ENCODE data around the gene EXT2.

Gene EXT2

DNA sequence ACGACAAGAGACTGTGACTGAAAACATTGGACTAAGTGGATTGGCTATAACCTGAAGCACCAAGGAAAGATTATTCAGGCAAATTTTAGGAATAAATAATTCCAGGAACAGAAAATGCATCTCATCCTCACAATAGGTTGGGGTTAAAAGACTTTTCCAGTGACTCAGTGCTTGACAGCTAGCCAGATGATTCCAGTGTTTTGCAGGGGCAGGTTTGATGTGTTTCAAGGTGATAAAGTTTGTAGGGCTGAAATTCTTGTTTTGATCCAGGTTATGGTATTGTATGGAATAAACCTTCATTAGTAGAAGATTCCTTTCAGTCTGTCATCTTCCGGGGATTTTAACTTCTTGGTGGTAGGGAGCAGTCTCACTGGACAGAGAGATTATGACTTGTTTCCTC is 2.3 kb downstream of the EXT2 start:
- TF ChIP-seq POLR2A (IDR thresholded peaks at IDR 0.05; ENCODE audit: low read depth, low read length): no peak
- no peak for FAIRE-seq

DNA sequence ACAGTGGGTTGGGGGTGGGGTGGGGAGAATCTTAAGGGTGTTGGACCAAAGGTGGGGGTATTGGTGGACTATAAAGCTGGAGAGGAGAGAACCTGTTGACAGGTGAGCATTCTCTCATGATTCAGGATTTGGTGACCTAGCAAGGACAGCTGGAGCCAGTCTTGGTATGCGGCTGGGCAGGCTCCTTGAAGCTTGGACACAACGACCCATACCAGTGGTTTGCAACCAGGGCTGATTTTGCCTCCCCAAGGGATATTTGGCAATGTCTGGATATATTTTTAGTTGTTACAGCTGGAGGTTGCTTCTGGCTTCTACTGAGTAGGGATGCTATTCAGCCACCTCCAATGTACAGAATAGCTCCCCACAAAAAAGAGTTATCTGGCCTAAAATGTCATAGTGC is 5.6 kb downstream of the EXT2 start:
- FAIRE-seq (no peak), DNase-seq (ENCODE audit: insufficient read length, low spot score) (no peak)
- TF ChIP-seq POLR2A (IDR thresholded peaks at IDR 0.05; ENCODE audit: low read depth, low read length): no peak

More for the DNA sequence above, 2.3 kb downstream of the EXT2 start:
- DNase-seq (ENCODE audit: insufficient read length, low spot score): no peak

DNA sequence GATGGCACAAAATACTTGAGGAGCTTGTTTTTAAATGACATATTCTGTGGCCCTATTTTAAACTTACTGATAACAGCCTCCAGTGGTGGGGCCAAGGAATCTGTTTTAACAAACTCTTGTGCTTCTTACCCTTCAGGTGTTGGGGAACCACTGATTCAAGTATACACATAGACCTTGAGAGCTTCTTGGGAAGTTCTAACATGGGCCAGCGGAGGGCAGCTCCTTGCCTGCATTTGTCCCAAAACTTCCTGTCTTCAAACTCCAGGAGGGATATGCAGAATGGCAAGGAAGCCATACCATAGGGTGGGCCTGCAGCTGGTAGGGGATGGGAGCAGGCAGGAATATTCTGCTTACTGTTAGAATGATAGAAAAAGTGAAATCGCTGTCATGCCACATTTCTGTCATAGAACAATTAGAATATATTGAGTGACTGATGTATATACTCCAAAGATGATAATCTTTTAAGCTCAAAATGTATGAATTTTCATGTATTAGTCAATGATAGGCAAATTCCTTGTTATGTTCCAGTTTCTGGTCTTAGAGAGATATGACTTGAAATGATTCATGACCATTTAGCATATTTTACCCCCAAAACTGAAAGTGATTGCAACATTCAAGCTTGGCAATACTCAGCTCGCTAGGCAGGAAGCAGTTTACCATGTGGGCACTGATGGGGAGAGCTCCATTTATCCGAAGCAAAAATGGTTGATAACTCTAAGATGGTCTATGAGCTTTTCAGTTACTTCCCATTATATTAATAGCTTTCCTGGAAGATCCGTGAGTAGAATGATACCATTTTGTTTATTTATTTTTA is 9.2 kb downstream of the EXT2 start:
- TF ChIP-seq POLR2A (IDR thresholded peaks at IDR 0.05; ENCODE audit: low read depth, low read length): no peak
- DNase-seq (ENCODE audit: insufficient read length, low spot score) (no peak), FAIRE-seq (no peak)

DNA sequence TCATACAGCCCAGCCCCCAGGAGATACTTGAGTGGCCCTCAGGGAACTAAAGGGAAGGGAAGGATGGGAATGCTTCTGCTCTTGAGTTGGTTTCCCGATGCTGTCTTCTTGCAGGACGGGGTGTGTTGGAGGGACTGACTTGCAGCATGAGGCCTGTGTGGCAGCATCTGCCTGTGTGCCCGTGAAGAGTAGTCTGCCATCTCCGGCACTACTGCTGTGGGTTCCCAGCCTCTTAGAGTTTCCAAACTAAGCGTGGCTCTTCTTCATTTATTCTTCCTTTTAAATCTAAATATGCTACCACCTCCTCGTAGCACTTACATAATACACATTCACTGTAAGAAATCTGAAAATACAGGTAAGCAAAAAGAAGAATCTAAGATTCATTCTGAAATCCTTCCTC is 12.8 kb downstream of the EXT2 start:
- TF ChIP-seq POLR2A (IDR thresholded peaks at IDR 0.05; ENCODE audit: low read depth, low read length): no peak
- DNase-seq (ENCODE audit: insufficient read length, low spot score): no peak
- FAIRE-seq: no peak

DNA sequence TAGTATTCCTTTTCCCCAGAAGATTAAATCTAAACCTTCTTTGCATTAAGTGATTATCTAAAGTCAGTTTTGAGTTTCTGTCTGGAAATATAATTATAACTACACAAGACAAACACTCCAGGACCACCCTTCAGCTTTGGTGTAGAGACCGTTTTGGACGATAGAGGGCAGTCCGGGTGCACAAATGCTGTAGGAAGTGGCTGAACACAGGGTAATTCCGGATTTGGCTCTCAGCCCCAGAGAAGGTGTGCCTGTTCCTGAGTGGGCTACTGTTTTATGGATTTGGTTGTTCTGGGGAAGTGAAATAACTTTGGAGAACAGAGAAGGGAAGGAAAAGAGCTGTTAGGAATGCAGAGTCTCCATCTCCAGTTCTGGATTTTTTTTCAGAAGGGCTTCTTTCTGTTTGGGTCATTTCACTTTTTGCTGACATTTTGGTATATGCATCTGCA is 14.8 kb downstream of the EXT2 start:
- TF ChIP-seq POLR2A (IDR thresholded peaks at IDR 0.05; ENCODE audit: low read depth, low read length): no peak
- FAIRE-seq (peak; percentile 48), DNase-seq (ENCODE audit: insufficient read length, low spot score) (peak; percentile 45)

DNA sequence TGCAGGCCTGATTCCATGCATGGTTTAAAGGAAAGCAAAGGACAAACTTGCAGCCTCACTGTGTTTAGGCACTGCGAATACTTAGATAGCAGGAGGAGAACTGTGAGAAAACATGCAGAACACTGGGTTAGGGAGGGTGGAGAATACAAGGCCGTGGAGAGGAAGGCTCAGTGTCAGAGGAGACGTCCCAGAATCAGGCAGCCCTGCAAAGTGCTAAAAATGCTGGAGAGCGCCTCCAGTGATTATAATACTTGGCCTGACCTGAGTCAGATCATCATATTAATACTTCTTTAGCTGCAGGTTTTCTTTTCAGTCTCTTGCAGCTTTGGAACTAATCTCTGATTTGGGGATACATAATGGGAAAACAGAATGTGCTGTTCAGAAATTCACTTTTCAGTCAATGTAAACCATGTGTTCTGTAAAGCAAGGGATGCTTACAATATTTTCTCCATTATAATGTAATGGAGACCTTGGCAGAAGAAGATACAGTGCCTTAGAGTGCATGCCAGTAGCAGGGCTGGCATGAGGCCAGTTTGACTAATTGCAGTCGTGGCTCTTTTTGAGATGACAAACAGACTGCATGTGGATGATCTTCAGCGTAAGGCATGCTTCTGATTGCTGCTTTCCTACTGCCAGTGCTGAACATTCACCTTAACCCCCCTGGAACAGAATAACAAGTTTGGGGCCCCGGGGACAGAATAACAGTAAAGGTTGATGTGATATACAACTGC is 16.8 kb downstream of the EXT2 start:
- TF ChIP-seq POLR2A (IDR thresholded peaks at IDR 0.05; ENCODE audit: low read depth, low read length): no peak
- DNase-seq (ENCODE audit: insufficient read length, low spot score): no peak
- no peak for FAIRE-seq

DNA sequence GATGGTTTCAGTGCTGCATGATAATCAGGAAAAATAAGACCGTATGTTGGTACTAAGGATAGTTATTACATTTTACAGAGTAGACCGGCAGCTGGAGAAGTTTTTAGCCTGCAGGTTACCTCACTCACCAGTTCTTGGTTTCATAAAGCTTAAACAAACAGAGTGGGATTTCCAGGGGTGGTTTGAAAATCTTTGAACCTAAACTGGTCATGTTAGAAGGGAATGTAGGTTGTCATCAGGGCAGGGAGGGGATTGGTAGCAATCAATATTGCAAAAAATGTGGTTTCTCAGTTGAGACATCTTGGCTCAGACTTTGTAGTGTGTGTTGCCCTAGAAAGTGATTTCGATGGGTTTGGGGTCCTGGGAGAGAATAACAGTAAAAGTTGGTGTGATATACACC is 17.5 kb downstream of the EXT2 start:
- FAIRE-seq: no peak
- no peak for DNase-seq (ENCODE audit: insufficient read length, low spot score)
- TF ChIP-seq POLR2A (IDR thresholded peaks at IDR 0.05; ENCODE audit: low read depth, low read length): no peak

DNA sequence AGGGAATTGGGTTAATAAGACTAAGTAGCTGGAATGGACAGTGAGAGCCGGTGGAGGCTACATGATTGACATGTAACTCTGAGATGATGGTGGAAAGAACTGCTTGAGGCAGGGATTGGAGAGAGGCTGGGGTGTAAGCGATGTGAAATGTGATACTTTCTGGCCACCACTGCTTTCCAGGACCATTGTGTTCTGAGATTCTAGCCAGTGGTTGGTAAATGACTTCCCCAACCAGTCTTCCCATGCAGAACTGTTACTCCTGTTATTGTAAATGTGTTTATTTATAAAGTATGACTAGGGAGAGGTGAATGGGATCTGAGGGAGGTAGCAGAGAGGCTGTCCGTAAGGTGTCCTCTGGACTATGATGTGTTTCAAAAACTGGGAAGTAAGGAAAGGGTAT is 18.1 kb downstream of the EXT2 start:
- no peak for FAIRE-seq
- no peak for DNase-seq (ENCODE audit: insufficient read length, low spot score)
- no peak for TF ChIP-seq POLR2A (IDR thresholded peaks at IDR 0.05; ENCODE audit: low read depth, low read length)

DNA sequence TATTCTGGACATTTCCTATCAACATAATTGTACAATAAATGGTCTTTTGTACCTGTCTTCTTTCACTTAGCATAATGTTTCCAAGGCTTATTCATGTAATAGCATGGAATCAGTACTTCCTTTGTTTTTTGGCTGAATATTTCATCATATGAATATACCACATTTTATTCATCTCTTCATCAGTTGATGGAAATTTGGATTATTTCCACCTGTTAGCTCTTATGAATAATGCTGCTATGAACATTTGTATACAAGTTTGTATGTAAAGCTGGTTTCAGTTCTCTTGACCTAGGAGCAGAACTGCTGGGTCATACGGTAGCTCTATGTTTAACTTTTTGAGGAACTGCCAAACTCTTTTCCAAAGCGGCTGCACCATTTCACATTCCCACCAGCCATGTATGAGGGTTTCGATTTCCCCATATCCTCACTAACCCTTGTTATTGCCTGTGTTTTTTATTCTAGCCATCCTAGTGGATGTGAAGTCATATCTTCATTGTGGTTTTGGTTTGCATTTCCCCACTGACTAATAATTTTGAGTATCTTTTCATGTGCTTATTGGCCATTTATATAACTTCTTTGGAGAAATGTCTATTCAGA is 20.9 kb downstream of the EXT2 start:
- TF ChIP-seq POLR2A (IDR thresholded peaks at IDR 0.05; ENCODE audit: low read depth, low read length): no peak
- no peak for FAIRE-seq

DNA sequence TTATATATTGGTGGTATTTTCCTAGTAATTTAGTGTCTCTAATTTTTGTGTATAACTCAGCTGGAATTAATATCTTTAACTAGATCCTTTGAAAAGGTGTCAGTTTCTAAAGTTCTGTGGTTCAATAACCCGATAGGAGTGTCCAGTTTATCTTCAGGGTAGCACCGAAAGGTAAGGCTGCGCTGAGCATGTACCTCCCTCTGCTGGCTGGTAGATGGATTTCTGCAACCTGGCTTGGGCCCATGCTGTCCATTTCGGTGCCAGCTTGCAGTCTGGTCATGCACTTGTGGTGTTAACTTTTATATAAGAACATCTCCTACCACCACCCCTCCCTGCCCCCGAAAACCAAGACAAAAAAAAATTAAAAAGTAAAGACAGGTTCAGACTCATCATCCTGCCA is 24.7 kb downstream of the EXT2 start:
- no peak for FAIRE-seq
- no peak for DNase-seq (ENCODE audit: insufficient read length, low spot score)
- TF ChIP-seq POLR2A (IDR thresholded peaks at IDR 0.05; ENCODE audit: low read depth, low read length): no peak

More for the DNA sequence above, 20.9 kb downstream of the EXT2 start:
- DNase-seq (ENCODE audit: insufficient read length, low spot score): no peak

DNA sequence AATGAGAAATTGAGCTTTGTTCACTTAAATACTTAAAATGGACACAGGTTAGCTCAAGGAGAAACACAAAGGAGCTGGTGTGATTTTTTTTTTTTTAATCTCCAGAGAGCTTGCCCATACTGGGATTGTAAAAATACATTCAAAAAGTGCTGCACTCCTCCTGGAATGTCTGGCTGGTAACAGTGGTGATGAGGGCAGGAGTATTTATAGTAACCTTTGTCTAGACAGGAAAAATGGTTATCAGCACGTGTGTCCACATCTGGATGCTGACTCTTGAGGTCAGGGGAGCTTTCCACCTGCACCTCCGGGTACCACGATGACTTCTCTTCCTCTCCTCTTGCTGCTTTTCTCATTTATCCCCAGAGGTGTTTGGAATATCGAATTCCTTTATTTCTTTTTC is 30.1 kb downstream of the EXT2 start:
- TF ChIP-seq POLR2A (IDR thresholded peaks at IDR 0.05; ENCODE audit: low read depth, low read length): no peak
- FAIRE-seq: no peak

DNA sequence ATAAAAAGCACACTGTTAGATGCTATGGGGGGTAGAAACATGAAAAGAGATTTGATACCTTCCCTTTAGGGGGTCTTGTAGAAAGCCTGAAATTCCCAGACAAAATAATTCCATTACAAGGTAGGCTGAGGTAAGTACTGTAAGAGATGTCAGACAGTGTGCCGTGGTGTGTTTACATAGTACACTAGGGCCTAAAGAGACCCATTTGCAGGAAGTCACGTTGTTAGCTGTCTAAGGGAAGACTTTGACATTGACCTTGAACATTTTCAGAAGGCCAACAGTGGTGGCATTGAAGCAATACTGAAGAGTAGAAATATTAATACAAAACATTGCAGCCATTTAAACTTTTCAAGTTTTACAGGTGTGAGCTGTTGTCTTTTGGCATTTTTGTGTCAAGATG is 30.8 kb downstream of the EXT2 start:
- no peak for DNase-seq (ENCODE audit: insufficient read length, low spot score)
- TF ChIP-seq POLR2A (IDR thresholded peaks at IDR 0.05; ENCODE audit: low read depth, low read length): no peak
- no peak for FAIRE-seq

More for the DNA sequence above, 30.1 kb downstream of the EXT2 start:
- DNase-seq (ENCODE audit: insufficient read length, low spot score): no peak

DNA sequence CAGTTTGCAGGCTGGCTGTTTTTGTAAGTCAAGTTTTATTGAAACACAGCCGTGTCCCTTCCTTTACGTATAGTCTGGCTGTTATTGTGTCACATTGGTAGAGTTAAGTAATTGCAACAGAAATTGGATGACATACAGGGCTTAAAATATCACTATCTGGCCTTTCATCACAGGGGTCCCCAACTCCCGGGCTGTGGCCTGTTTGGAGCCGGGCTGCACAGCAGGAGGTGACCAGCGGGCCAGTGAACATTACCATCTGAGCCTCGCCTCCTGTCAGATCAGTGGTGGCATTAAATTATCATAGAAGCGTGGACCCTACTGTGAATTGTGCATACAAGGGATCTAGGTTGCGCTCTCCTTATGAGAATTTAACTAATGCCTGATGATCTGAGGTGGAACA is 31.7 kb downstream of the EXT2 start:
- no peak for DNase-seq (ENCODE audit: insufficient read length, low spot score)
- no peak for TF ChIP-seq POLR2A (IDR thresholded peaks at IDR 0.05; ENCODE audit: low read depth, low read length)
- no peak for FAIRE-seq

DNA sequence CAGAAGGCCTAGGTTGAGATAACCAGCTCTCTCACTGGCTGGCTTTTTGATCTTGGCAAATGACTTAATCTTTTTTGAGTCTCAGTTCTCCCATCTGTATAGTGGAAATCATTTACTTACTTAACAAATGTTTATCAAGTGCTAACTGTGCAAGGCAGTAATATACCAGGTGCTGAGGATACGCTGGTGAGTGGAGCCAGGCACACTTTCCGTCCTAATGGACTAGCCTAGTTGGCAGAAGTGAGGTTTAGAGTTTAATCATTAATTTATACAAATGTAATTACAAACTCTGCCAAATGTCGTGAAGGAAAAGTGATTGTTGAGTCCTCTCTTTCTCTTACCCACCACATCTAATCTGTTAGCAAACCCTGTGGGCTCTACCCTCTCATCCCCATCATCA is 33.3 kb downstream of the EXT2 start:
- no peak for TF ChIP-seq POLR2A (IDR thresholded peaks at IDR 0.05; ENCODE audit: low read depth, low read length)
- FAIRE-seq (no peak), DNase-seq (ENCODE audit: insufficient read length, low spot score) (no peak)

Measured in H54 (cell line).